T47D (cell line): Measurements from ENCODE around the gene RFX7.

ENCODE experiments used
- DNase-seq, 2 experiments: peaks; one replicate each; pipeline versions ENCODE4 v3.0.0 to v3.0.0-alpha.2; 2011 to 2012; ENCODE audit warnings: low read depth in 1 of 2, low spot score in 1 of 2
- JUND ChIP-seq: IDR thresholded peaks from 2 replicates; pipeline ENCODE4 v1.6.1; 2012; ENCODE audit warnings: low read depth
- in situ Hi-C: cut with HindIII; loops from 2 replicates; pipeline ENCODE4 v1.10.0; 2016; ENCODE audit warnings: low sequenced_read_pairs, low pct_unique_long_range_greater_than_20kb

The RFX7 gene

GRCh38 chr15:56146756-56147155, 96.9 kb downstream of the RFX7 start:
- DNase-seq = no peak
- in situ Hi-C loops = no loop called here
- no peak for TF ChIP-seq JUND

GRCh38 chr15:56128081-56128480, 115.6 kb downstream of the RFX7 start:
- TF ChIP-seq JUND = no peak
- DNase-seq = no peak
- in situ Hi-C loops = no loop called here

- no peak for TF ChIP-seq JUND
- DNase-seq = no peak
- in situ Hi-C loops = no loop called here
These were observed 117.3 kb downstream of the RFX7 start for GRCh38 chr15:56126409-56126808.

- in situ Hi-C loops = no loop called here
- DNase-seq = peak in 1 of 2 experiments; percentile 10
- no peak for TF ChIP-seq JUND
These were observed 119.3 kb downstream of the RFX7 start for GRCh38 chr15:56124391-56124790.

- TF ChIP-seq JUND = no peak
- in situ Hi-C loops = no loop called here
- DNase-seq = no peak
These were observed 137.8 kb downstream of the RFX7 start for GRCh38 chr15:56105855-56106254.

- no peak for TF ChIP-seq JUND
- DNase-seq = no peak
- in situ Hi-C loops = no loop called here
These were observed 141.2 kb downstream of the RFX7 start for GRCh38 chr15:56102441-56102840.

- TF ChIP-seq JUND = no peak
- in situ Hi-C loops = no loop called here
- no peak for DNase-seq
These were observed 144.4 kb downstream of the RFX7 start for GRCh38 chr15:56099311-56099710.

- TF ChIP-seq JUND = no peak
- no peak for DNase-seq
- in situ Hi-C loops = no loop called here
These were observed 145.3 kb downstream of the RFX7 start for GRCh38 chr15:56098195-56098863.

GRCh38 chr15:56095406-56095805, 148.3 kb downstream of the RFX7 start:
- in situ Hi-C loops = no loop called here
- no peak for TF ChIP-seq JUND
- no peak for DNase-seq

- no peak for TF ChIP-seq JUND
- in situ Hi-C loops = no loop called here
- DNase-seq = no peak
These were observed 149.5 kb downstream of the RFX7 start for GRCh38 chr15:56094171-56094570.

- no peak for DNase-seq
- no peak for TF ChIP-seq JUND
- in situ Hi-C loops = no loop called here
These were observed 155.3 kb downstream of the RFX7 start for GRCh38 chr15:56088389-56088788.

- in situ Hi-C loops = no loop called here
- no peak for DNase-seq
- TF ChIP-seq JUND = no peak
These were observed 157.1 kb downstream of the RFX7 start for GRCh38 chr15:56086566-56086965.

- DNase-seq = peak in 1 of 2 experiments; percentile 10
- in situ Hi-C loops = no loop called here
- no peak for TF ChIP-seq JUND
These were observed 161.4 kb downstream of the RFX7 start for GRCh38 chr15:56082263-56082761.

GRCh38 chr15:56077081-56077480, 166.6 kb downstream of the RFX7 start:
- no peak for DNase-seq

More at GRCh38 chr15:56077081-56077480, 166.6 kb downstream of the RFX7 start:
- TF ChIP-seq JUND = no peak
- in situ Hi-C loops = no loop called here
